CMK (cell line): ENCODE results near the gene VSIR.

Experiments
- DNase-seq: peaks from one replicate; pipeline ENCODE4 v3.0.0-alpha.2; 2010; ENCODE audit warnings: low read depth

VSIR gene

GRCh38 chr10:71763352-71764127 lies 9.8 kb downstream of the VSIR start:
- DNase-seq, result no peak

GRCh38 chr10:71762324-71762723 lies 11.0 kb downstream of the VSIR start:
- DNase-seq, result no peak

GRCh38 chr10:71761541-71762113 lies 11.7 kb downstream of the VSIR start:
- no peak for DNase-seq

GRCh38 chr10:71761105-71761511 lies 12.2 kb downstream of the VSIR start:
- DNase-seq, result no peak

- DNase-seq, result no peak
Measured at GRCh38 chr10:71757399-71757922, 15.9 kb downstream of the VSIR start.

GRCh38 chr10:71756311-71757191 lies 16.8 kb downstream of the VSIR start:
- DNase-seq, result no peak

GRCh38 chr10:71755179-71755879 lies 18.0 kb downstream of the VSIR start:
- DNase-seq, result no peak

GRCh38 chr10:71754562-71754961 lies 18.8 kb downstream of the VSIR start:
- no peak for DNase-seq

GRCh38 chr10:71753960-71754505 lies 19.3 kb downstream of the VSIR start:
- DNase-seq, result no peak

GRCh38 chr10:71753091-71753959 lies 20.0 kb downstream of the VSIR start:
- DNase-seq, result peak; percentile 88

- DNase-seq, result no peak
Measured at GRCh38 chr10:71752391-71753090, 20.8 kb downstream of the VSIR start.

- DNase-seq, result no peak
Measured at GRCh38 chr10:71751515-71752224, 21.6 kb downstream of the VSIR start.

- DNase-seq, result no peak
Measured at GRCh38 chr10:71750986-71751385, 22.3 kb downstream of the VSIR start.

GRCh38 chr10:71750124-71750841 lies 23.0 kb downstream of the VSIR start:
- no peak for DNase-seq

- DNase-seq, result no peak
Measured at GRCh38 chr10:71749396-71749795, 23.9 kb downstream of the VSIR start.

GRCh38 chr10:71748671-71749191 lies 24.6 kb downstream of the VSIR start:
- DNase-seq, result peak; percentile 96

GRCh38 chr10:71747551-71748523 lies 25.5 kb downstream of the VSIR start:
- peak; percentile 71 for DNase-seq
